ENCODE results near the gene CNTNAP2. TPM values are rescaled to one million over a fixed set of nuclear protein-coding genes. Genes with fewer than 3 reads are reported as not detected.

CNTNAP2 gene
- total and polyA plus RNA-seq, 2 of the 4 experiments (the other 2 are of a cell fraction) = not detected

DNA sequence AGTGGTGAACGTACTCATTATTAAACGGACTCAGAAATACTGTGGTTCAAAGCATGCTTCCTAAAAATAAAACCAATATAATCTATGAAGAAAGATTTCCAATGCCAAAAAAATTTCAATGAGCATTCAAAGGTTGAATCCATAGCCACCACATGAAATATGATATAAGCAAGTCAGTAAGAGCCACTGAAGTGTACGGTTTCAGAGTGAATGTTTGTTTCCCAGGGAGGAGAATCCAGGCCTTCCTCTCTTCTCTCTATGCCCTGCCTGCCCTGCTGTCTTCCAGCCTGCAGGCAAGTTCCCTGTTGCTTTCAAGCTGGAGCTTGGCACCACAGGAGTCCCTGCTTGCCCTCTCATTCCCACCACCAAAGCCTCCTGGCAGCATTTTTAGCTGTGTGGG is 1302.4 kb downstream of the CNTNAP2 start:
- no peak overlapping the region for H2AK9ac ChIP-seq (replicated peaks; ENCODE audit: low read depth, low read length, poor library complexity)
- peak overlapping the region; percentile 43; the same call in 1 of the 2 replicates for H2BK120ac ChIP-seq (ENCODE audit: low read depth, low read length)
- no peak overlapping the region for H3K23ac ChIP-seq (ENCODE audit: low read depth, low read length)
- no peak overlapping the region for H2BK15ac ChIP-seq (ENCODE audit: low read depth, low read length)
- no peak overlapping the region for H3K27ac ChIP-seq (ENCODE audit: insufficient read depth, low read length)
- intact Hi-C loops (cut with micrococcal nuclease) = loop anchor here (10.0 kb wide), 1 partner anchor 1144 kb away; no protein-coding TSS in a partner anchor
- no TSS peak for BruUV-seq (replicated peaks)
- no peak overlapping the region for H4K91ac ChIP-seq (ENCODE audit: insufficient read depth, low read depth, low read length)
- no peak overlapping the region for H3K56ac ChIP-seq (ENCODE audit: extremely low read depth, insufficient read depth, low read length)
- H4K20me1 ChIP-seq (ENCODE audit: insufficient read depth, low read length) = no peaks in the 10 kb centered on the region
- DNase-seq = peak; percentile 19
- H2AFZ ChIP-seq (replicated peaks; ENCODE audit: low read length, poor library complexity) = peak overlapping the region; percentile 79
- H4K8ac ChIP-seq (ENCODE audit: low read depth in 2 of 2, low read length in 2 of 2) = peak overlapping the region in 1 of 2 experiments; percentile 38; a peak in 1 of 4 replicates
- H3K9ac ChIP-seq (ENCODE audit: low read depth, low read length) = no peak overlapping the region
- TF ChIP-seq MAZ (IDR thresholded peaks at IDR 0.05; ENCODE audit: borderline replicate concordance, low read depth, low read length) (no peak), BHLHE40 (IDR thresholded peaks at IDR 0.05; ENCODE audit: low read depth, low read length) (no peak), NFE2L2 (IDR thresholded peaks at IDR 0.05; ENCODE audit: low read depth, low read length) (no peak), RFX5 (IDR thresholded peaks at IDR 0.05; ENCODE audit: low read depth, low read length) (no peak), CHD1 (IDR thresholded peaks at IDR 0.05; ENCODE audit: low read depth, low read length) (no peak)
- TF ChIP-seq, protein P1, sequence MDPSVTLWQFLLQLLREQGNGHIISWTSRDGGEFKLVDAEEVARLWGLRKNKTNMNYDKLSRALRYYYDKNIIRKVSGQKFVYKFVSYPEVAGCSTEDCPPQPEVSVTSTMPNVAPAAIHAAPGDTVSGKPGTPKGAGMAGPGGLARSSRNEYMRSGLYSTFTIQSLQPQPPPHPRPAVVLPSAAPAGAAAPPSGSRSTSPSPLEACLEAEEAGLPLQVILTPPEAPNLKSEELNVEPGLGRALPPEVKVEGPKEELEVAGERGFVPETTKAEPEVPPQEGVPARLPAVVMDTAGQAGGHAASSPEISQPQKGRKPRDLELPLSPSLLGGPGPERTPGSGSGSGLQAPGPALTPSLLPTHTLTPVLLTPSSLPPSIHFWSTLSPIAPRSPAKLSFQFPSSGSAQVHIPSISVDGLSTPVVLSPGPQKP (IDR thresholded peaks at IDR 0.05; ENCODE audit: borderline replicate concordance, low read depth, low read length) = no peak
- TF ChIP-seq, protein P2, sequence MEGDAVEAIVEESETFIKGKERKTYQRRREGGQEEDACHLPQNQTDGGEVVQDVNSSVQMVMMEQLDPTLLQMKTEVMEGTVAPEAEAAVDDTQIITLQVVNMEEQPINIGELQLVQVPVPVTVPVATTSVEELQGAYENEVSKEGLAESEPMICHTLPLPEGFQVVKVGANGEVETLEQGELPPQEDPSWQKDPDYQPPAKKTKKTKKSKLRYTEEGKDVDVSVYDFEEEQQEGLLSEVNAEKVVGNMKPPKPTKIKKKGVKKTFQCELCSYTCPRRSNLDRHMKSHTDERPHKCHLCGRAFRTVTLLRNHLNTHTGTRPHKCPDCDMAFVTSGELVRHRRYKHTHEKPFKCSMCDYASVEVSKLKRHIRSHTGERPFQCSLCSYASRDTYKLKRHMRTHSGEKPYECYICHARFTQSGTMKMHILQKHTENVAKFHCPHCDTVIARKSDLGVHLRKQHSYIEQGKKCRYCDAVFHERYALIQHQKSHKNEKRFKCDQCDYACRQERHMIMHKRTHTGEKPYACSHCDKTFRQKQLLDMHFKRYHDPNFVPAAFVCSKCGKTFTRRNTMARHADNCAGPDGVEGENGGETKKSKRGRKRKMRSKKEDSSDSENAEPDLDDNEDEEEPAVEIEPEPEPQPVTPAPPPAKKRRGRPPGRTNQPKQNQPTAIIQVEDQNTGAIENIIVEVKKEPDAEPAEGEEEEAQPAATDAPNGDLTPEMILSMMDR (conservative IDR thresholded peaks at IDR 0.05; ENCODE audit: low read depth, low read length) = no peak
- no peak overlapping the region for H3K4me3 ChIP-seq (ENCODE audit: insufficient read depth, low read depth, low read length)
- H3K4me1 ChIP-seq (ENCODE audit: control insufficient read depth, insufficient read depth, low read length) = peaks cover 6% of the 10 kb centered on the region
- ChIA-PET POLR2A (ENCODE audit: unreplicated experiment) (no interaction called here), CTCF (no interaction called here)
- no peaks in the 10 kb centered on the region for H3K27me3 ChIP-seq (ENCODE audit: control insufficient read depth, insufficient read depth, low read length)
- dilution Hi-C loops (cut with HindIII; ENCODE audit: low sequenced_read_pairs, unreplicated experiment) = no loop called here
- no peaks in the 10 kb centered on the region for H3K36me3 ChIP-seq (ENCODE audit: control insufficient read depth, insufficient read depth, low read length)
- H2AK5ac ChIP-seq (ENCODE audit: low read depth, low read length) = no peak overlapping the region
- no CpG with 5 or more reads among the region's 3 CpGs for WGBS, 2 experiments (ENCODE audit: extremely low coverage in 2 of 2, insufficient read length in 1 of 2)
- H3K9me1 ChIP-seq (ENCODE audit: insufficient read depth, low read length) = no peaks in the 10 kb centered on the region
- H3K79me1 ChIP-seq (ENCODE audit: low read depth in 1 of 2, low read length in 2 of 2) = no peaks in the 10 kb centered on the region
- peak; percentile 72 for ATAC-seq (ENCODE audit: low read depth)
- no peak overlapping the region; the same call in 1 of the 2 replicates for H3K14ac ChIP-seq (replicated peaks; ENCODE audit: low read depth, low read length)
- H3K18ac ChIP-seq (ENCODE audit: low read depth, low read length) = 0 out of 2 replicates have a peak overlapping the region, but pooled peaks have one; percentile 34
- no peak overlapping the region for H2BK5ac ChIP-seq (ENCODE audit: low read depth, low read length, poor library complexity, severe bottlenecking)
- no peak overlapping the region for H3K4ac ChIP-seq (ENCODE audit: low read depth, low read length)
- no peak overlapping the region for H3K4me2 ChIP-seq (ENCODE audit: low read depth, low read length)
- no peak overlapping the region for H4K5ac ChIP-seq (ENCODE audit: low read depth, low read length)
- H2BK20ac ChIP-seq (ENCODE audit: low read depth, low read length) = no peak overlapping the region
- in situ Hi-C loops (cut with MboI; ENCODE audit: low sequenced_read_pairs) = no loop called here
- no peaks in the 10 kb centered on the region for H3K9me3 ChIP-seq (ENCODE audit: control insufficient read depth, insufficient read depth, low read length)
